ENCODE measurements around the gene DZIP1L. TPM values are rescaled to one million over a fixed set of nuclear protein-coding genes. Genes with fewer than 3 reads are reported as not detected.

DZIP1L gene
- total and polyA plus RNA-seq, 9 donors, result 6.3 to 12.8 (median 7.5) TPM

- peaks cover 1% of the 10 kb centered on the region for H3K4me1 ChIP-seq (ENCODE audit: control insufficient read depth, insufficient read depth, low read length)
- H3K27me3 ChIP-seq (ENCODE audit: control insufficient read depth, insufficient read depth, low read length), result no peaks in the 10 kb centered on the region
- H3K27ac ChIP-seq (ENCODE audit: low read length), result no peak overlapping the region
- WGBS (ENCODE audit: insufficient coverage), result 67% methylated on average over 1 of the region's 4 CpGs
- no peaks in the 10 kb centered on the region for H3K36me3 ChIP-seq (ENCODE audit: control insufficient read depth, insufficient read depth, low read length)
- H3K4me3 ChIP-seq (ENCODE audit: low read length), result no peak overlapping the region
- no peaks in the 10 kb centered on the region for H3K9me3 ChIP-seq (replicated peaks; ENCODE audit: control insufficient read depth, low read depth, low read length)
- DNase-seq, result no peak
Observed at GRCh38 chr3:138038725-138039462, 76.5 kb downstream of the DZIP1L start.

GRCh38 chr3:138036572-138036971 lies 78.8 kb downstream of the DZIP1L start:
- no peak overlapping the region for H3K4me3 ChIP-seq (ENCODE audit: low read length)
- H3K27ac ChIP-seq (ENCODE audit: low read length), result no peak overlapping the region
- no peaks in the 10 kb centered on the region for H3K27me3 ChIP-seq (ENCODE audit: control insufficient read depth, insufficient read depth, low read length)
- H3K9me3 ChIP-seq (replicated peaks; ENCODE audit: control insufficient read depth, low read depth, low read length), result no peaks in the 10 kb centered on the region
- 87% methylated on average over 3 of the region's 3 CpGs for WGBS (ENCODE audit: insufficient coverage)
- DNase-seq, result no peak
- no peaks in the 10 kb centered on the region for H3K36me3 ChIP-seq (ENCODE audit: control insufficient read depth, insufficient read depth, low read length)
- no peaks in the 10 kb centered on the region for H3K4me1 ChIP-seq (ENCODE audit: control insufficient read depth, insufficient read depth, low read length)

- Histone ChIP-seq H3K4me3 (ENCODE audit: low read length) (no peak overlapping the region), H3K36me3 (ENCODE audit: control insufficient read depth, insufficient read depth, low read length) (no peaks in the 10 kb centered on the region), H3K4me1 (ENCODE audit: control insufficient read depth, insufficient read depth, low read length) (no peaks in the 10 kb centered on the region), H3K27me3 (ENCODE audit: control insufficient read depth, insufficient read depth, low read length) (no peaks in the 10 kb centered on the region), H3K9me3 (replicated peaks; ENCODE audit: control insufficient read depth, low read depth, low read length) (no peaks in the 10 kb centered on the region), H3K27ac (ENCODE audit: low read length) (no peak overlapping the region)
- no peak for DNase-seq
- 100% methylated on average over 1 of the region's 1 CpG for WGBS (ENCODE audit: insufficient coverage)
Observed at GRCh38 chr3:138034918-138035317, 80.5 kb downstream of the DZIP1L start.

GRCh38 chr3:138033202-138033691 lies 82.2 kb downstream of the DZIP1L start:
- DNase-seq, result no peak
- no CpG with 5 or more reads among the region's 2 CpGs for WGBS (ENCODE audit: insufficient coverage)
- Histone ChIP-seq H3K27me3 (ENCODE audit: control insufficient read depth, insufficient read depth, low read length) (no peaks in the 10 kb centered on the region), H3K4me3 (ENCODE audit: low read length) (no peak overlapping the region), H3K36me3 (ENCODE audit: control insufficient read depth, insufficient read depth, low read length) (no peaks in the 10 kb centered on the region), H3K27ac (ENCODE audit: low read length) (no peak overlapping the region), H3K4me1 (ENCODE audit: control insufficient read depth, insufficient read depth, low read length) (no peaks in the 10 kb centered on the region), H3K9me3 (replicated peaks; ENCODE audit: control insufficient read depth, low read depth, low read length) (no peaks in the 10 kb centered on the region)

GRCh38 chr3:138032567-138032966 lies 82.8 kb downstream of the DZIP1L start:
- Histone ChIP-seq H3K27me3 (ENCODE audit: control insufficient read depth, insufficient read depth, low read length) (no peaks in the 10 kb centered on the region), H3K4me1 (ENCODE audit: control insufficient read depth, insufficient read depth, low read length) (no peaks in the 10 kb centered on the region), H3K36me3 (ENCODE audit: control insufficient read depth, insufficient read depth, low read length) (no peaks in the 10 kb centered on the region), H3K27ac (ENCODE audit: low read length) (no peak overlapping the region), H3K4me3 (ENCODE audit: low read length) (no peak overlapping the region), H3K9me3 (replicated peaks; ENCODE audit: control insufficient read depth, low read depth, low read length) (no peaks in the 10 kb centered on the region)
- WGBS (ENCODE audit: insufficient coverage), result no CpG with 5 or more reads among the region's 3 CpGs
- no peak for DNase-seq

GRCh38 chr3:138031536-138031935 lies 83.9 kb downstream of the DZIP1L start:
- DNase-seq, result no peak
- WGBS (ENCODE audit: insufficient coverage), result 100% methylated on average over 1 of the region's 3 CpGs
- H3K27ac ChIP-seq (ENCODE audit: low read length), result no peak overlapping the region
- no peaks in the 10 kb centered on the region for H3K4me1 ChIP-seq (ENCODE audit: control insufficient read depth, insufficient read depth, low read length)
- no peaks in the 10 kb centered on the region for H3K9me3 ChIP-seq (replicated peaks; ENCODE audit: control insufficient read depth, low read depth, low read length)
- H3K36me3 ChIP-seq (ENCODE audit: control insufficient read depth, insufficient read depth, low read length), result no peaks in the 10 kb centered on the region
- H3K27me3 ChIP-seq (ENCODE audit: control insufficient read depth, insufficient read depth, low read length), result no peaks in the 10 kb centered on the region
- H3K4me3 ChIP-seq (ENCODE audit: low read length), result no peak overlapping the region

- no peak overlapping the region for H3K27ac ChIP-seq (ENCODE audit: low read length)
- H3K36me3 ChIP-seq (ENCODE audit: control insufficient read depth, insufficient read depth, low read length), result no peaks in the 10 kb centered on the region
- WGBS (ENCODE audit: insufficient coverage), result 88% methylated on average over 6 of the region's 11 CpGs
- no peaks in the 10 kb centered on the region for H3K27me3 ChIP-seq (ENCODE audit: control insufficient read depth, insufficient read depth, low read length)
- H3K4me3 ChIP-seq (ENCODE audit: low read length), result no peak overlapping the region
- H3K9me3 ChIP-seq (replicated peaks; ENCODE audit: control insufficient read depth, low read depth, low read length), result no peaks in the 10 kb centered on the region
- no peaks in the 10 kb centered on the region for H3K4me1 ChIP-seq (ENCODE audit: control insufficient read depth, insufficient read depth, low read length)
- DNase-seq, result no peak
Observed at GRCh38 chr3:138030734-138031280, 84.6 kb downstream of the DZIP1L start.

GRCh38 chr3:138027821-138028220 lies 87.6 kb downstream of the DZIP1L start:
- H3K27ac ChIP-seq (ENCODE audit: low read length), result no peak overlapping the region
- no peaks in the 10 kb centered on the region for H3K4me1 ChIP-seq (ENCODE audit: control insufficient read depth, insufficient read depth, low read length)
- no peaks in the 10 kb centered on the region for H3K9me3 ChIP-seq (replicated peaks; ENCODE audit: control insufficient read depth, low read depth, low read length)
- no peak overlapping the region for H3K4me3 ChIP-seq (ENCODE audit: low read length)
- DNase-seq, result no peak
- WGBS (ENCODE audit: insufficient coverage), result 100% methylated on average over 1 of the region's 5 CpGs
- H3K27me3 ChIP-seq (ENCODE audit: control insufficient read depth, insufficient read depth, low read length), result no peaks in the 10 kb centered on the region
- H3K36me3 ChIP-seq (ENCODE audit: control insufficient read depth, insufficient read depth, low read length), result no peaks in the 10 kb centered on the region

- Histone ChIP-seq H3K9me3 (replicated peaks; ENCODE audit: control insufficient read depth, low read depth, low read length) (no peaks in the 10 kb centered on the region), H3K36me3 (ENCODE audit: control insufficient read depth, insufficient read depth, low read length) (no peaks in the 10 kb centered on the region), H3K4me3 (ENCODE audit: low read length) (no peak overlapping the region), H3K27ac (ENCODE audit: low read length) (no peak overlapping the region), H3K4me1 (ENCODE audit: control insufficient read depth, insufficient read depth, low read length) (no peaks in the 10 kb centered on the region), H3K27me3 (ENCODE audit: control insufficient read depth, insufficient read depth, low read length) (no peaks in the 10 kb centered on the region)
- no peak for DNase-seq
Observed at GRCh38 chr3:138025553-138025952, 89.9 kb downstream of the DZIP1L start.

- DNase-seq, result no peak
- Histone ChIP-seq H3K27me3 (ENCODE audit: control insufficient read depth, insufficient read depth, low read length) (no peaks in the 10 kb centered on the region), H3K9me3 (replicated peaks; ENCODE audit: control insufficient read depth, low read depth, low read length) (no peaks in the 10 kb centered on the region), H3K36me3 (ENCODE audit: control insufficient read depth, insufficient read depth, low read length) (no peaks in the 10 kb centered on the region), H3K4me1 (ENCODE audit: control insufficient read depth, insufficient read depth, low read length) (no peaks in the 10 kb centered on the region), H3K27ac (ENCODE audit: low read length) (no peak overlapping the region), H3K4me3 (ENCODE audit: low read length) (no peak overlapping the region)
- WGBS (ENCODE audit: insufficient coverage), result no CpG with 5 or more reads among the region's 4 CpGs
Observed at GRCh38 chr3:138023754-138024153, 91.7 kb downstream of the DZIP1L start.
